H1 (cell line): Measurements from ENCODE around the gene GCHFR. TPM values are rescaled to one million over a fixed set of nuclear protein-coding genes. Genes with fewer than 3 reads are reported as not detected.
A peak's percentile ranks its signal among the peaks of the same experiment; 100 is the strongest.

Source experiments
- CTCF ChIA-PET: fragments of 300-600 bp; sonication (Branson Sonifier 250); formaldehyde crosslinking; loops from one replicate; lab custom pipeline; 2021; ENCODE audit not compliant: partially characterized antibody; lab: Charles Lee
- POLR2A ChIA-PET: fragments of 300-600 bp; sonication (Branson Sonifier 250); formaldehyde crosslinking; loops from one replicate; lab custom pipeline; 2021; ENCODE audit warnings: inconsistent platforms; ENCODE audit not compliant: partially characterized antibody; lab: Charles Lee
- DNase-seq, 2 experiments: peaks; one replicate each; pipeline versions ENCODE4 v3.0.0 to v3.0.0-alpha.2; 2010 to 2022; ENCODE audit warnings: low spot score in 2 of 2, low read depth in 1 of 2, mixed read lengths in 1 of 2
- FAIRE-seq: peaks from 2 replicates; lab custom pipeline; 2011; peaks lifted over from hg19 to GRCh38; lab: Jason Lieb, UNC
- H2AFZ ChIP-seq: 2 replicates; pipeline ENCODE4 v1.8.1; 2012; ENCODE audit warnings: low read length, inconsistent platforms
- H2AK5ac ChIP-seq: 2 replicates; pipeline ENCODE4 v1.6.1; 2013; ENCODE audit warnings: low read depth, low read length
- H2BK120ac ChIP-seq: replicated peaks from 2 replicates; pipeline ENCODE3; 2013; ENCODE audit warnings: low read depth, low read length, inconsistent platforms
- H2BK12ac ChIP-seq: 2 replicates; pipeline ENCODE4 v1.6.1; 2013; ENCODE audit warnings: low read depth, low read length
- H2BK15ac ChIP-seq: 2 replicates; pipeline ENCODE4 v1.6.1; 2013; ENCODE audit warnings: low read length
- H2BK20ac ChIP-seq: 2 replicates; pipeline ENCODE4 v1.6.1; 2013; ENCODE audit warnings: low read length
- H2BK5ac ChIP-seq: 2 replicates; pipeline ENCODE4 v1.6.1; 2013; ENCODE audit warnings: low read depth, low read length
- H3K14ac ChIP-seq: 2 replicates; pipeline ENCODE4 v1.6.1; 2013; ENCODE audit warnings: inconsistent platforms; ENCODE audit not compliant: insufficient read length
- H3K18ac ChIP-seq: 2 replicates; pipeline ENCODE4 v1.6.1; 2013; ENCODE audit warnings: low read length; ENCODE audit errors: extremely low read depth
- H3K23ac ChIP-seq: 2 replicates; pipeline ENCODE4 v1.6.1; 2013; ENCODE audit warnings: inconsistent platforms; ENCODE audit not compliant: insufficient read length
- H3K23me2 ChIP-seq: 2 replicates; pipeline ENCODE4 v1.6.1; 2013; ENCODE audit warnings: low read depth, low read length
- H3K27ac ChIP-seq: 2 replicates; pipeline ENCODE4 v1.6.1; 2011; ENCODE audit warnings: low read depth, low read length, inconsistent platforms
- H3K27me3 ChIP-seq, 4 experiments: replicated peaks in 1 of 4; 1 replicate in 1 of 4; 2 replicates in 3 of 4; pipeline versions ENCODE4 v1.6.1 to v1.8.1; 2011 to 2013; ENCODE audit warnings: low read length in 3 of 4, mild to moderate bottlenecking in 3 of 4, inconsistent platforms in 2 of 4, mixed read lengths in 2 of 4, moderate library complexity in 1 of 4; ENCODE audit not compliant: control insufficient read depth in 3 of 4, insufficient read depth in 3 of 4; ENCODE audit errors: extremely low read depth in 1 of 4
- H3K36me3 ChIP-seq, 4 experiments: 2 replicates each; pipeline versions ENCODE4 v1.6.1 to v1.8.1; 2011 to 2013; ENCODE audit warnings: mild to moderate bottlenecking in 4 of 4, low read length in 3 of 4, moderate library complexity in 2 of 4, control low read depth in 1 of 4, inconsistent platforms in 1 of 4; ENCODE audit not compliant: insufficient read depth in 4 of 4, control insufficient read depth in 2 of 4
- H3K4ac ChIP-seq: replicated peaks from 2 replicates; pipeline ENCODE3; 2013; ENCODE audit warnings: low read length, low read depth, mixed read lengths, inconsistent platforms; ENCODE audit not compliant: insufficient read length
- H3K4me1 ChIP-seq, 4 experiments: replicated peaks in 1 of 4; 1 replicate in 1 of 4; 2 replicates in 3 of 4; pipeline versions ENCODE4 v1.6.1 to v1.8.1; 2011 to 2013; ENCODE audit warnings: low read length in 3 of 4, inconsistent platforms in 2 of 4, mixed read lengths in 1 of 4; ENCODE audit not compliant: insufficient read depth in 4 of 4, control insufficient read depth in 3 of 4
- H3K4me2 ChIP-seq, 2 experiments: 2 replicates each; pipeline versions ENCODE4 v1.6.1 to v1.8.1; 2011 to 2013; ENCODE audit warnings: low read depth in 2 of 2, low read length in 2 of 2, control low read depth in 1 of 2, inconsistent platforms in 1 of 2, mild to moderate bottlenecking in 1 of 2; ENCODE audit not compliant: insufficient read depth in 1 of 2
- H3K4me3 ChIP-seq, 4 experiments: fragments of 200-600, 300-600 bp in 1 of 4; sonication (generic), shearing (Covaris generic), sonication (Bioruptor Twin) in 1 of 4; 2 replicates each; pipeline versions ENCODE4 v1.5.1 to v1.8.1; 2011 to 2016; ENCODE audit warnings: low read length in 4 of 4, low read depth in 3 of 4, control low read depth in 2 of 4, inconsistent platforms in 2 of 4, mild to moderate bottlenecking in 2 of 4, mixed read lengths in 1 of 4, moderate library complexity in 1 of 4; ENCODE audit not compliant: insufficient read depth in 2 of 4; ENCODE audit errors: extremely low read depth in 1 of 4
- H3K56ac ChIP-seq: replicated peaks from 2 replicates; pipeline ENCODE3; 2013; ENCODE audit warnings: low read depth, mild to moderate bottlenecking, mixed read lengths, low read length, inconsistent platforms; ENCODE audit not compliant: insufficient read length
- H3K79me1 ChIP-seq: 2 replicates; pipeline ENCODE4 v1.6.1; 2013; ENCODE audit warnings: low read depth, low read length, control low read depth
- H3K79me2 ChIP-seq, 2 experiments: 2 replicates each; pipeline versions ENCODE4 v1.6.1 to v1.8.1; 2012 to 2013; ENCODE audit warnings: low read length in 2 of 2, mild to moderate bottlenecking in 2 of 2, inconsistent platforms in 1 of 2; ENCODE audit not compliant: insufficient read depth in 2 of 2, control insufficient read depth in 1 of 2
- H3K9ac ChIP-seq, 4 experiments: replicated peaks in 1 of 4; 1 replicate in 1 of 4; 2 replicates in 3 of 4; pipeline versions ENCODE4 v1.6.1 to v1.8.1; 2011 to 2013; ENCODE audit warnings: low read depth in 3 of 4, low read length in 3 of 4, control low read depth in 2 of 4, mild to moderate bottlenecking in 2 of 4, moderate library complexity in 2 of 4, inconsistent platforms in 1 of 4; ENCODE audit errors: extremely low read depth in 1 of 4
- H3K9me3 ChIP-seq, 2 experiments: 2 replicates each; pipeline versions ENCODE4 v1.6.1 to v1.8.1; 2012 to 2013; ENCODE audit warnings: mild to moderate bottlenecking in 2 of 2, moderate library complexity in 2 of 2, control low read depth in 1 of 2, inconsistent platforms in 1 of 2, low read depth in 1 of 2, low read length in 1 of 2, mixed read lengths in 1 of 2; ENCODE audit not compliant: insufficient read depth in 2 of 2
- H4K20me1 ChIP-seq, 2 experiments: replicated peaks in 1 of 2; 2 replicates each; pipeline versions ENCODE3 to v1.8.1; 2011 to 2013; ENCODE audit warnings: inconsistent platforms in 2 of 2, low read length in 2 of 2, mild to moderate bottlenecking in 1 of 2; ENCODE audit not compliant: insufficient read depth in 2 of 2, control insufficient read depth in 1 of 2
- H4K5ac ChIP-seq: 2 replicates; pipeline ENCODE4 v1.6.1; 2013; ENCODE audit warnings: low read length, low read depth, mixed read lengths, inconsistent platforms; ENCODE audit not compliant: insufficient read length
- H4K8ac ChIP-seq: 2 replicates; pipeline ENCODE4 v1.8.0; 2013; ENCODE audit warnings: mild to moderate bottlenecking, moderate library complexity, low read length, inconsistent platforms; ENCODE audit not compliant: insufficient read depth; ENCODE audit errors: extremely low read depth
- H4K91ac ChIP-seq: replicated peaks from 2 replicates; pipeline ENCODE3; 2013; ENCODE audit warnings: low read length, mixed read lengths, inconsistent platforms; ENCODE audit not compliant: insufficient read length
- TAF7 ChIP-seq: optimal IDR thresholded peaks from 2 replicates; pipeline ENCODE3; 2011; ENCODE audit warnings: low read depth, mild to moderate bottlenecking, inconsistent platforms, low read length, moderate library complexity, borderline replicate concordance
- WGBS, 2 experiments: shearing (Covaris generic) in 1 of 2; methylation state at CpG; one replicate each; pipeline versions ENCODE4 v1.1.6 to v1.1.7; 2013 to 2015; ENCODE audit warnings: low lambda C conversion rate in 2 of 2, mixed read lengths in 2 of 2, inconsistent platforms in 1 of 2, low coverage in 1 of 2, missing lambda C conversion rate in 1 of 2; ENCODE audit not compliant: insufficient replicate concordance in 2 of 2, insufficient coverage in 1 of 2, insufficient read length in 1 of 2; ENCODE audit errors: extremely low coverage in 1 of 2, missing lambda C conversion rate in 1 of 2; 5-methylcytosine and 5-hydroxymethylcytosine counted together
- polyA plus RNA-seq, 7 experiments: library from polyadenylated mRNA; depleted of rRNA in 3 of 7; stranded (reverse) in 5 of 7; unstranded in 2 of 7; fragments of >200 nt in 5 of 7; fragments of 200-250 nt in 2 of 7; gene quantifications; 1 replicate in 5 of 7; 2 replicates in 1 of 7; 4 replicates in 1 of 7; pipeline versions ENCODE4 v1.2.1 to v1.2.3, GENCODE V29; 2011 to 2013; ENCODE audit warnings: missing spikeins in 2 of 7, mixed read lengths in 2 of 7
- total RNA-seq: library from RNA; stranded (reverse); fragmentation: NEBNext Ultra II Directional; extraction: Animal tissue kit (Norgen Biotek cat#: 25700); gene quantifications from 2 replicates; pipeline ENCODE4 v1.2.1, GENCODE V29; 2021
- TF ChIP-seq, protein P1 (sequence below): IDR thresholded peaks from 2 replicates; pipeline ENCODE4 v1.6.1; 2012; ENCODE audit warnings: inconsistent platforms

Gene GCHFR
- total and polyA plus RNA-seq, 2 of the 8 experiments (the other 6 are each of a cell fraction or from before 2014, with no cell fraction given), result 25.9 to 81.5 TPM

DNA sequence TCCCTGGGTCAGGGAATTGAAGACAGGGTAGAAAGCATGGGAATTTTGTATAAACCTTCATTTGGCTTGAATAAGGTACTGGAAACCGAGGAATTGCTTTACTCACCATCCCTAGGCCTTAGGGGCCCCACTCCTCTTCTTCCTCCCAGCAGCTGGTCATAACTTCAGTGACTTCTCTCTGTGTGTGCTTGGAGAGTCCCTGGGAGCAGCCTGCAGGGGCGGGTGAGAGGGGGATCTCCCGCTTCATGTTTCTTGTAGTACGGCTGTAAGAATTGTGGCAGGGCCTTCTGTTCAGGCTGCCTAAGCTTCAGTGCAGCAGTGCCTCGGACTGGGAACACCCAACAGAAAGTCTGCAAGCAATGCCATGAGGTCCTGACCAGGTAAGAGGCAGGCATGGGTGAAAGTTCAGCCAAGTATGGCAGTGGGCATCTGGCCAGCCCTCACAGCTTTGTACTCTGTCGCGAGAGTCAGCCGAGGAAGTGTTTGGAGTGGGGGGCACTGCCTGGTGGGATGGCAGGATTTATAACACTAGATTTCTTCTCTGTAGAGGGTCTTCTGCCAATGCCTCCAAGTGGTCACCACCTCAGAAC, 45.1 kb downstream of the GCHFR start:
- Histone ChIP-seq H3K9ac (peak overlapping the region in 1 of 4 experiments; percentile 44; a peak in 1 of 7 replicates), H2BK15ac (no peak overlapping the region), H4K20me1 (no peaks in the 10 kb centered on the region), H4K8ac (no peak overlapping the region; the same call in 1 of the 2 replicates), H3K27me3 (no peaks in the 10 kb centered on the region), H3K23me2 (peaks cover 7% of the 10 kb centered on the region; the same call in 1 of the 2 replicates), H3K79me2 (no peaks in the 10 kb centered on the region), H4K91ac (no peak overlapping the region), H2BK5ac (no peak overlapping the region), H3K4me1 (peaks cover 0 to 10% (median 5%) of the 10 kb centered on the region in 4 experiments; a peak in 5 of 7 replicates), H3K79me1 (no peaks in the 10 kb centered on the region), H2AK5ac (no peak overlapping the region), H3K14ac (no peak overlapping the region), H3K18ac (no peak overlapping the region), H3K36me3 (peaks cover 0 to 2% (median 0%) of the 10 kb centered on the region in 4 experiments; a peak in 1 of 8 replicates), H3K4me2 (no peak overlapping the region; a peak in 1 of 4 replicates), H2BK120ac (no peak overlapping the region), H3K9me3 (no peaks in the 10 kb centered on the region), H3K56ac (no peak overlapping the region), H2BK12ac (no peak overlapping the region), H4K5ac (no peak overlapping the region), H3K27ac (no peak overlapping the region), H3K4me3 (no peak overlapping the region), H3K23ac (no peak overlapping the region), H2AFZ (no peak overlapping the region), H2BK20ac (no peak overlapping the region), H3K4ac (no peak overlapping the region)
- no peak for TF ChIP-seq TAF7
- TF ChIP-seq, protein P1, sequence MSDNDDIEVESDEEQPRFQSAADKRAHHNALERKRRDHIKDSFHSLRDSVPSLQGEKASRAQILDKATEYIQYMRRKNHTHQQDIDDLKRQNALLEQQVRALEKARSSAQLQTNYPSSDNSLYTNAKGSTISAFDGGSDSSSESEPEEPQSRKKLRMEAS, result no peak
- DNase-seq (no peak), FAIRE-seq (no peak)
- 83% methylated on average over 7 of the region's 8 CpGs; no CpG with 5 or more reads in 1 of the 2 experiments for WGBS, 2 experiments
- POLR2A ChIA-PET, result no interaction called here
- CTCF ChIA-PET, result interaction anchor here (0.6 to 1.4 kb wide), 3 partner anchors 36 to 74 kb away, joined by 3 to 4 read pairs (median 3); partner anchors contain the start of gene GCHFR
